Neural cell (in vitro differentiated cells): ENCODE measurements around the gene UBE2L3. TPM values are rescaled to one million over a fixed set of nuclear protein-coding genes. Genes with fewer than 3 reads are reported as not detected.

Source experiments
- H2AFZ ChIP-seq: fragments of 200-600, 300-800 bp; sonication (generic), shearing (Covaris generic); 2 replicates; pipeline ENCODE4 v1.6.0; 2014; ENCODE audit warnings: low read depth, mild to moderate bottlenecking, antibody characterized with exemption, low read length, moderate library complexity
- H3F3A ChIP-seq: fragments of 200-600 bp; shearing (Covaris generic); 2 replicates; pipeline ENCODE4 v1.6.1; 2016; ENCODE audit warnings: mild to moderate bottlenecking, moderate library complexity, mixed read lengths, antibody characterized with exemption, low read length; ENCODE audit not compliant: insufficient read depth, poor library complexity, severe bottlenecking
- H3K27ac ChIP-seq: fragments of 200-600, 300-800 bp; sonication (generic), shearing (Covaris generic); 2 replicates; pipeline ENCODE4 v1.5.1; 2014; ENCODE audit warnings: mild to moderate bottlenecking, low read length, moderate library complexity
- H3K27me3 ChIP-seq: fragments of 300-800, 200-600 bp; sonication (generic), shearing (Covaris generic); 2 replicates; pipeline ENCODE4 v1.6.0; 2014; ENCODE audit warnings: mild to moderate bottlenecking, low read depth, low read length, moderate library complexity; ENCODE audit not compliant: insufficient read depth
- H3K36me3 ChIP-seq: fragments of 300-800, 200-600 bp; sonication (generic), shearing (Covaris generic); 2 replicates; pipeline ENCODE4 v1.5.1; 2014; ENCODE audit warnings: mild to moderate bottlenecking, antibody characterized with exemption, low read length, moderate library complexity; ENCODE audit not compliant: insufficient read depth
- H3K4me2 ChIP-seq: fragments of 300-800, 200-600 bp; sonication (generic), shearing (Covaris generic); 2 replicates; pipeline ENCODE4 v1.6.0; 2014; ENCODE audit warnings: mild to moderate bottlenecking, low read length
- H3K4me3 ChIP-seq: fragments of 300-800, 200-600 bp; sonication (generic), shearing (Covaris generic); 2 replicates; pipeline ENCODE4 v1.5.1; 2014; ENCODE audit warnings: mild to moderate bottlenecking, low read length, moderate library complexity
- H3K79me2 ChIP-seq: fragments of 200-600 bp; shearing (Covaris generic); replicated peaks from 2 replicates; pipeline ENCODE4 v1.6.0; 2014; ENCODE audit warnings: mild to moderate bottlenecking, low read length, moderate library complexity; ENCODE audit not compliant: insufficient read depth
- H3K9ac ChIP-seq: fragments of 300-800, 200-600 bp; sonication (generic), shearing (Covaris generic); 2 replicates; pipeline ENCODE4 v1.6.1; 2016; ENCODE audit warnings: mild to moderate bottlenecking, low read length, mixed read lengths
- H3K9me2 ChIP-seq: fragments of 200-600 bp; shearing (Covaris generic); 2 replicates; pipeline ENCODE4 v1.6.1; 2016; ENCODE audit warnings: mild to moderate bottlenecking, low read length, mixed read lengths; ENCODE audit not compliant: insufficient read depth
- H3K9me3 ChIP-seq: fragments of 200-600, 300-800 bp; sonication (generic), shearing (Covaris generic); 2 replicates; pipeline ENCODE4 v1.6.1; 2016; ENCODE audit warnings: mild to moderate bottlenecking, mixed run types, low read length, moderate library complexity, mixed read lengths
- H4K20me1 ChIP-seq: fragments of 200-600 bp; shearing (Covaris generic); 2 replicates; pipeline ENCODE4 v1.6.1; 2016; ENCODE audit warnings: mild to moderate bottlenecking, mixed run types; ENCODE audit not compliant: insufficient read depth
- CTCF ChIP-seq: fragments of 450-650 bp; IDR thresholded peaks from 2 replicates; pipeline ENCODE4 v1.5.1; 2014; ENCODE audit warnings: antibody characterized with exemption, mild to moderate bottlenecking, moderate library complexity; ENCODE audit not compliant: poor library complexity, severe bottlenecking
- EP300 ChIP-seq: fragments of 450-650 bp; conservative IDR thresholded peaks from 2 replicates; pipeline ENCODE4 v1.6.1; 2014; ENCODE audit warnings: antibody characterized with exemption, mild to moderate bottlenecking, moderate library complexity; ENCODE audit not compliant: poor library complexity, severe bottlenecking
- EZH2 ChIP-seq: fragments of 200-600, 300-800 bp; shearing (Covaris generic), sonication (generic); IDR thresholded peaks from 2 replicates; pipeline ENCODE4 v1.6.1; 2014; ENCODE audit warnings: antibody characterized with exemption, low read length, borderline replicate concordance, mild to moderate bottlenecking; ENCODE audit not compliant: insufficient read depth, poor library complexity, severe bottlenecking
- MXI1 ChIP-seq: fragments of 450-650 bp; conservative IDR thresholded peaks from 2 replicates; pipeline ENCODE4 v1.6.1; 2014; ENCODE audit warnings: antibody characterized with exemption, mild to moderate bottlenecking; ENCODE audit not compliant: poor library complexity, severe bottlenecking
- POLR2AphosphoS5 ChIP-seq: IDR thresholded peaks from 2 replicates; pipeline ENCODE4 v1.6.1; 2012
- RAD21 ChIP-seq: fragments of 450-650 bp; conservative IDR thresholded peaks from 2 replicates; pipeline ENCODE4 v1.6.1; 2014; ENCODE audit warnings: antibody characterized with exemption, mild to moderate bottlenecking, moderate library complexity
- REST ChIP-seq: IDR thresholded peaks from 2 replicates; pipeline ENCODE4 v1.6.1; 2012; ENCODE audit warnings: borderline replicate concordance
- SMC3 ChIP-seq: fragments of 450-650 bp; conservative IDR thresholded peaks from 2 replicates; pipeline ENCODE4 v1.6.1; 2014; ENCODE audit warnings: antibody characterized with exemption, mild to moderate bottlenecking, moderate library complexity; ENCODE audit not compliant: poor library complexity
- TAF1 ChIP-seq: IDR thresholded peaks from 2 replicates; pipeline ENCODE4 v1.6.1; 2012; ENCODE audit warnings: low read depth
- polyA plus RNA-seq: library from polyadenylated mRNA; depleted of rRNA; stranded (reverse); fragments of >200 nt; gene quantifications from 2 replicates; pipeline ENCODE4 v1.2.3, GENCODE V29; 2014

UBE2L3 gene
- polyA plus RNA-seq, 1 donor from 2014 or later = 49.1 TPM

GRCh38 chr22:21626073-21626734 lies 58.7 kb downstream of the UBE2L3 start:
- TF ChIP-seq MXI1 (no peak), RAD21 (no peak), EZH2 (no peak), SMC3 (no peak), EP300 (no peak)
- H2AFZ ChIP-seq = no peak overlapping the region
- H3F3A ChIP-seq = no peaks in the 10 kb centered on the region
- H3K79me2 ChIP-seq = no peaks in the 10 kb centered on the region
- H3K9me3 ChIP-seq = no peaks in the 10 kb centered on the region
- no peak overlapping the region for H3K4me3 ChIP-seq
- no peaks in the 10 kb centered on the region for H3K9me2 ChIP-seq
- H3K27me3 ChIP-seq = no peaks in the 10 kb centered on the region
- no peaks in the 10 kb centered on the region for H4K20me1 ChIP-seq
- no peak overlapping the region for H3K4me2 ChIP-seq
- no peaks in the 10 kb centered on the region for H3K36me3 ChIP-seq
- H3K27ac ChIP-seq = no peak overlapping the region
- no peak overlapping the region for H3K9ac ChIP-seq

GRCh38 chr22:21626735-21627469 lies 59.4 kb downstream of the UBE2L3 start:
- Histone ChIP-seq H3K9me3 (no peaks in the 10 kb centered on the region), H4K20me1 (no peaks in the 10 kb centered on the region), H3K9ac (no peak overlapping the region), H2AFZ (no peak overlapping the region), H3K27ac (no peak overlapping the region), H3K4me3 (no peak overlapping the region), H3K9me2 (no peaks in the 10 kb centered on the region), H3F3A (no peaks in the 10 kb centered on the region), H3K27me3 (no peaks in the 10 kb centered on the region), H3K4me2 (no peak overlapping the region), H3K36me3 (no peaks in the 10 kb centered on the region), H3K79me2 (no peaks in the 10 kb centered on the region)
- no peak for TF ChIP-seq POLR2AphosphoS5
- TF ChIP-seq RAD21 = no peak
- TF ChIP-seq TAF1 = no peak
- no peak for TF ChIP-seq MXI1
- no peak for TF ChIP-seq EP300
- TF ChIP-seq EZH2 = no peak
- TF ChIP-seq REST = no peak
- no peak for TF ChIP-seq CTCF
- no peak for TF ChIP-seq SMC3
